Thyroid gland (tissue), 4 donors: ENCODE results near the gene TRABD2B. TPM values are rescaled to one million over a fixed set of nuclear protein-coding genes. Genes with fewer than 3 reads are reported as not detected.

Source experiments
- DNase-seq, 2 donors: peaks; one replicate each; pipeline ENCODE4 v3.0.0-alpha.2; 2019
- H3K27ac ChIP-seq, 3 donors: fragments of 200-600 bp; sonication (generic); 1 replicate in 2 of 3; 2 replicates in 1 of 3; pipeline ENCODE4 v1.5.1; 2016 to 2019; ENCODE audit warnings: mild to moderate bottlenecking in 1 of 3, moderate library complexity in 1 of 3
- H3K27me3 ChIP-seq: fragments of 200-600 bp; sonication (generic); one replicate; pipeline ENCODE4 v1.5.1; 2019
- H3K36me3 ChIP-seq, 2 donors: fragments of 200-600 bp; sonication (generic); one replicate each; pipeline ENCODE4 v1.5.1; 2016 to 2019
- H3K4me1 ChIP-seq, 2 donors: fragments of 200-600 bp; sonication (generic); one replicate each; pipeline ENCODE4 v1.5.1; 2017 to 2019
- H3K4me3 ChIP-seq, 3 donors: fragments of 200-600 bp; sonication (generic); replicated peaks in 1 of 3; 1 replicate in 2 of 3; 2 replicates in 1 of 3; pipeline ENCODE4 v1.5.1; 2016; ENCODE audit warnings: mild to moderate bottlenecking in 1 of 3
- H3K9me3 ChIP-seq: fragments of 200-600 bp; sonication (generic); one replicate; pipeline ENCODE4 v1.5.1; 2017
- POLR2A ChIP-seq, 2 donors: fragments of 450-650 bp; IDR thresholded peaks; one replicate each; pipeline ENCODE4 v1.6.1; 2017; ENCODE audit warnings: antibody characterized with exemption in 2 of 2, mild to moderate bottlenecking in 2 of 2, moderate library complexity in 1 of 2
- WGBS, 2 donors: methylation state at CpG; one replicate each; pipeline ENCODE4 v1.1.5; 2017; 5-methylcytosine and 5-hydroxymethylcytosine counted together
- intact Hi-C: fragments of 100-400 bp; cut with DNase I; formaldehyde crosslinking; loops from one replicate; pipeline ENCODE4 v1.15.1; 2023
- total RNA-seq, 4 donors: library from RNA; depleted of rRNA; stranded (reverse); fragments of >200 nt; gene quantifications; one replicate each; pipeline ENCODE4 v1.2.3, GENCODE V29; 2016
- TF ChIP-seq, protein P1 (sequence below), 6 experiments: fragments of 200-600 bp in 3 of 6; fragments of 450-650 bp in 3 of 6; sonication (generic) in 3 of 6; IDR thresholded peaks; one replicate each; pipeline ENCODE4 v1.5.1; 2016 to 2019; ENCODE audit warnings: antibody characterized with exemption in 6 of 6, mild to moderate bottlenecking in 2 of 6, inconsistent platforms in 1 of 6, moderate library complexity in 1 of 6

Gene TRABD2B
- total RNA-seq, 4 donors from 2014 or later: 0.34 to 1.1 (median 0.63) TPM

DNA sequence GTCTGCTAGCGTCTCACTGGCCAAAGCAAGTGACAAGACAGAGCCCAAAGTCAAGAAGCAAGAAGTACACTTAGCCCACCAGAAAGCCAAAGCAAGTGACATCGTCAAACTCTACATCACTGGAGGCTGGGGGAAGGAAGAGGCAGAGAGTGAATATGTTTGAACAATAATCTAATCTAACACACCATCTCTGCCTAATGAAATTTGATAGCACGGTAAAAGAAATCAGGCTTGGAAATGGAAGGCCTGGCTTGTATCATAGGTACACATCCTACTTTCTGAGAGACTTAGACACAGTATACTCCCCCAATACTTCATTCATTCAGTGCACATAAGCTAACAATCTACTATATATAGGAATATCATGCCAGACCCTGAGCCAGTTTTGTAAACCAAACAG is 26.3 kb downstream of the TRABD2B start:
- no peak overlapping the region for H3K4me3 ChIP-seq
- H3K36me3 ChIP-seq: no peaks in the 10 kb centered on the region
- no peaks in the 10 kb centered on the region for H3K9me3 ChIP-seq
- H3K27ac ChIP-seq: no peak overlapping the region
- no peak for TF ChIP-seq POLR2A (IDR thresholded peaks at IDR 0.05)
- TF ChIP-seq, protein P1, sequence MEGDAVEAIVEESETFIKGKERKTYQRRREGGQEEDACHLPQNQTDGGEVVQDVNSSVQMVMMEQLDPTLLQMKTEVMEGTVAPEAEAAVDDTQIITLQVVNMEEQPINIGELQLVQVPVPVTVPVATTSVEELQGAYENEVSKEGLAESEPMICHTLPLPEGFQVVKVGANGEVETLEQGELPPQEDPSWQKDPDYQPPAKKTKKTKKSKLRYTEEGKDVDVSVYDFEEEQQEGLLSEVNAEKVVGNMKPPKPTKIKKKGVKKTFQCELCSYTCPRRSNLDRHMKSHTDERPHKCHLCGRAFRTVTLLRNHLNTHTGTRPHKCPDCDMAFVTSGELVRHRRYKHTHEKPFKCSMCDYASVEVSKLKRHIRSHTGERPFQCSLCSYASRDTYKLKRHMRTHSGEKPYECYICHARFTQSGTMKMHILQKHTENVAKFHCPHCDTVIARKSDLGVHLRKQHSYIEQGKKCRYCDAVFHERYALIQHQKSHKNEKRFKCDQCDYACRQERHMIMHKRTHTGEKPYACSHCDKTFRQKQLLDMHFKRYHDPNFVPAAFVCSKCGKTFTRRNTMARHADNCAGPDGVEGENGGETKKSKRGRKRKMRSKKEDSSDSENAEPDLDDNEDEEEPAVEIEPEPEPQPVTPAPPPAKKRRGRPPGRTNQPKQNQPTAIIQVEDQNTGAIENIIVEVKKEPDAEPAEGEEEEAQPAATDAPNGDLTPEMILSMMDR (IDR thresholded peaks at IDR 0.05): no peak
- H3K27me3 ChIP-seq: no peaks in the 10 kb centered on the region
- intact Hi-C loops: no loop called here
- no peaks in the 10 kb centered on the region for H3K4me1 ChIP-seq
- DNase-seq: no peak
- 84% methylated on average over 3 of the region's 3 CpGs for whole genome bisulfite sequencing, 2 donors

DNA sequence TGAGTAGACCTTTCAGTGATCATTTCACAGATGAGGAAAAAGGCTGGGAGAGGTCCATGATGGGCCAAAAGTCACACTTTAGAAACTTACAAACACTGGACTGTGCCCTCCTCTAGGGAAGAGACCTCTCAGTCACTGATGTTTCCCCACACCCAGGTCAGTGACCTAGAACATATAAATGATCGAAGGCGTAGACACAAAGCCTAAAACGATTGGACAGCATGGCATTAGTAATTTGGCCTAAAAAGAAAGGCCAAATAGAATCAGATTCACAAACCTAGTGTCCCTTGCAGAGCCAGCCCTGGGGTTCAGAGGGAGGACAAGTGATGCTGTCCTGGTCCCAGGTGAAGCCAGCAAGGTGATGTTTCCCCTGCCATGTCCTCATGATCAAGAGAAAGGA is 27.7 kb downstream of the TRABD2B start:
- intact Hi-C loops: no loop called here
- Histone ChIP-seq H3K36me3 (no peaks in the 10 kb centered on the region), H3K9me3 (no peaks in the 10 kb centered on the region), H3K4me1 (no peaks in the 10 kb centered on the region), H3K27ac (no peak overlapping the region), H3K27me3 (no peaks in the 10 kb centered on the region), H3K4me3 (no peak overlapping the region)
- TF ChIP-seq, protein P1 (IDR thresholded peaks at IDR 0.05): no peak
- TF ChIP-seq POLR2A (IDR thresholded peaks at IDR 0.05): no peak
- 86 to 88% methylated on average over 3 of the region's 3 CpGs for WGBS, 2 donors
- no peak for DNase-seq

DNA sequence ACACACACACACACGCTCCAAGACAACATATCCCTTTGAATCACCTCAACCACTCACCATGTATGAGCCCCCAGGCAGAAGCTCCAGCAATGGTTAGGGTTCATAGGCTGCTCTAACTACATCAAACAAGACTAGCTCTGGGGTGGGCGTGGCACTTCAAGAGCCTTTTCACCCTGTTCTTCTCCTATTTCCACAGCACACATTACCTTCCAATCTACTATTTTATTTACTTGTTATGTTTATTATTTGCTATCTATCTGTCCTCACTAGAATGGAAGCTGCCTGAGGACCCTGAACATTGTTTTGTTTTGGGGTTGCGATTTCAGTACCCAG is 28.7 kb downstream of the TRABD2B start:
- Histone ChIP-seq H3K4me3 (no peak overlapping the region), H3K27me3 (no peaks in the 10 kb centered on the region), H3K9me3 (no peaks in the 10 kb centered on the region), H3K4me1 (no peaks in the 10 kb centered on the region), H3K36me3 (no peaks in the 10 kb centered on the region), H3K27ac (no peak overlapping the region)
- intact Hi-C loops: no loop called here
- DNase-seq: no peak
- TF ChIP-seq, protein P1 (IDR thresholded peaks at IDR 0.05): no peak
- no peak for TF ChIP-seq POLR2A (IDR thresholded peaks at IDR 0.05)
- 88 to 98% methylated on average over 3 of the region's 3 CpGs for whole genome bisulfite sequencing, 2 donors

DNA sequence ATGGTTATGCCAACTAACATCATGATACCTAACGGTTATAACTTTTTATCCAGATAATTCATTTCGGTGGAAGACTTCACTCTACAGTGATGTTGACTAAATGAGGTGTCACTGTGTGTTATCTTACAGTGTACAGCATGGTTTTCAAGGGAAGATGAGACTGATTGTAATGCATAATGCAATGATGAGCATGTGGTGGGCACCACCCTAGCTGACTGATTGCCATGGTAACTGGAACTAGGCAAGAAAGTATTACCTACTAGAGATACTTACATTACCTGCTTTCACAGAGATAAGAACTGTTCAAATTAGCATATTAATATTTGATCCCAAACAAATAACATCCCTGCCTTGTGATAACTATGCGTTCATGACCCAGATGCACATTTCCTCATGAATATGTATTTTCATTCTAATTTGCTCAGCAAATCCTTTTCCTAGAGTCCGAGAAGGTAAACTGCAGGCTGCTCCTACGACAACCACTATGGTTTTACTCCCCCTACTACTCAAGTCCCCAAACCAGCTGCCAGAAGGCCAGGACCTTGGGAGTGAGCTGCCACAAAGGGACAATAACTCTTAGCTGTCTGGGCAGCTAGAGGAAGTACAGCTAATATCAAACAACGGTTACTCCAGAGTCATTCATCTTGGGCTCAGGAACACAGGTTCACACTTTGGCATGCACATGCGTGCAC is 29.2 kb downstream of the TRABD2B start:
- no peak overlapping the region for H3K27ac ChIP-seq
- intact Hi-C loops: no loop called here
- no peaks in the 10 kb centered on the region for H3K27me3 ChIP-seq
- TF ChIP-seq POLR2A (IDR thresholded peaks at IDR 0.05): no peak
- TF ChIP-seq, protein P1 (IDR thresholded peaks at IDR 0.05): no peak
- WGBS, 2 donors: 88 to 94% methylated on average over 7 of the region's 7 CpGs
- H3K36me3 ChIP-seq: no peaks in the 10 kb centered on the region
- H3K4me3 ChIP-seq: no peak overlapping the region
- DNase-seq: no peak
- H3K4me1 ChIP-seq: no peaks in the 10 kb centered on the region
- no peaks in the 10 kb centered on the region for H3K9me3 ChIP-seq

DNA sequence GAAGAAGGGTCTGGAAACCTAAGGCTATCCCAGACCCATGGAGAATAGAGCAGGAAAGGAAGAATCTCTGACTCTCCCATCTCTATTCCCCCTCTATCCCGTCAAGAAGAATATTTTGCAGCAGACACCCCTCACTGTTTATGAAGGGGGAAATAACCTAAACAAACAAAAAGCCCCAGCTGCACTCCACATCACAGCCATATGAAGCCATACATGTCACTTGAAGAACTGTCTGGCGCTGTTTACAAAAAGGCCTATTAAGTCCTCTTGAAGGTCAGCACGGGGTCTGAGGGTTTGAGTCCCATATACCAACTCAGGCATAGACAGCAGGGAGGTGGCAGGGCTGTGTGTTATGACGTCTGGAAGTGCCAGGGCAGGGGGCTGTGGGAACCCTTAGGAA is 31.4 kb downstream of the TRABD2B start:
- H3K27me3 ChIP-seq: no peaks in the 10 kb centered on the region
- 69 to 97% methylated on average over 2 to 4 of the region's 4 CpGs for WGBS, 2 donors
- intact Hi-C loops: no loop called here
- H3K9me3 ChIP-seq: no peaks in the 10 kb centered on the region
- no peak for DNase-seq
- no peaks in the 10 kb centered on the region for H3K36me3 ChIP-seq
- H3K4me3 ChIP-seq: no peak overlapping the region
- H3K4me1 ChIP-seq: no peaks in the 10 kb centered on the region
- TF ChIP-seq POLR2A (IDR thresholded peaks at IDR 0.05): no peak
- TF ChIP-seq, protein P1 (IDR thresholded peaks at IDR 0.05): no peak
- no peak overlapping the region for H3K27ac ChIP-seq
